Smooth muscle cell (in vitro differentiated cells): ENCODE data around the gene GRM6. TPM values are rescaled to one million over a fixed set of nuclear protein-coding genes. Genes with fewer than 3 reads are reported as not detected.

Source experiments
- DNase-seq: peaks from one replicate; lab custom pipeline; 2025; ENCODE audit not compliant: unreplicated experiment; lab: John Stamatoyannopoulos, UW
- H2AFZ ChIP-seq: fragments of 200-600 bp; sonication (generic); 2 replicates; pipeline ENCODE4 v1.6.0; 2016; ENCODE audit warnings: antibody characterized with exemption, low read depth, mild to moderate bottlenecking
- H3F3A ChIP-seq: fragments of 200-600 bp; sonication (generic); 2 replicates; pipeline ENCODE4 v1.6.0; 2017; ENCODE audit warnings: antibody characterized with exemption, low read depth
- H3K27ac ChIP-seq: fragments of 200-600 bp; sonication (generic); 2 replicates; pipeline ENCODE4 v1.5.1; 2016; ENCODE audit warnings: low read depth, mild to moderate bottlenecking
- H3K27me3 ChIP-seq: fragments of 200-600 bp; sonication (generic); 2 replicates; pipeline ENCODE4 v1.6.1; 2016; ENCODE audit warnings: low read depth, mild to moderate bottlenecking
- H3K36me3 ChIP-seq: fragments of 200-600 bp; sonication (generic); 2 replicates; pipeline ENCODE4 v1.5.1; 2016; ENCODE audit warnings: low read depth
- H3K4me1 ChIP-seq: fragments of 200-600 bp; sonication (generic); 2 replicates; pipeline ENCODE4 v1.5.1; 2016; ENCODE audit warnings: low read depth
- H3K4me2 ChIP-seq: fragments of 200-600 bp; sonication (generic); 2 replicates; pipeline ENCODE4 v1.6.0; 2016; ENCODE audit warnings: mild to moderate bottlenecking
- H3K4me3 ChIP-seq: fragments of 200-600 bp; sonication (generic); 2 replicates; pipeline ENCODE4 v1.5.1; 2016; ENCODE audit warnings: mild to moderate bottlenecking
- H3K79me2 ChIP-seq: fragments of 200-600 bp; sonication (generic); 2 replicates; pipeline ENCODE4 v1.6.0; 2016; ENCODE audit warnings: low read depth, mild to moderate bottlenecking
- H3K9ac ChIP-seq: fragments of 200-600 bp; sonication (generic); 2 replicates; pipeline ENCODE4 v1.6.0; 2016; ENCODE audit warnings: low read depth
- H3K9me3 ChIP-seq: fragments of 200-600 bp; sonication (generic); replicated peaks from 2 replicates; pipeline ENCODE4 v1.5.1; 2016; ENCODE audit warnings: low read depth
- H4K20me1 ChIP-seq: fragments of 200-600 bp; sonication (generic); 2 replicates; pipeline ENCODE4 v1.6.0; 2016; ENCODE audit warnings: low read depth
- WGBS: methylation state at CpG from one replicate; pipeline ENCODE4 v1.1.7; 2016; ENCODE audit warnings: low lambda C conversion rate; 5-methylcytosine and 5-hydroxymethylcytosine counted together
- polyA plus RNA-seq: library from polyadenylated mRNA; unstranded; fragments of >200 nt; fragmentation: Nextera tagmentation; extraction: Ambion mirVana; gene quantifications from 2 replicates; pipeline ENCODE4 v1.2.1, GENCODE V29; 2016
- total RNA-seq: library from RNA; depleted of rRNA; stranded (reverse); fragments of >200 nt; gene quantifications from 2 replicates; pipeline ENCODE4 v1.2.3, GENCODE V29; 2014
- TF ChIP-seq, protein P1 (sequence below): fragments of 200-600 bp; sonication (generic); IDR thresholded peaks from 2 replicates; pipeline ENCODE4 v1.5.1; 2017; ENCODE audit warnings: borderline replicate concordance, mild to moderate bottlenecking, antibody characterized with exemption; ENCODE audit not compliant: insufficient read depth, poor library complexity, severe bottlenecking

Gene GRM6
- total and polyA plus RNA-seq, 2 experiments from 2014 or later = not detected

DNA sequence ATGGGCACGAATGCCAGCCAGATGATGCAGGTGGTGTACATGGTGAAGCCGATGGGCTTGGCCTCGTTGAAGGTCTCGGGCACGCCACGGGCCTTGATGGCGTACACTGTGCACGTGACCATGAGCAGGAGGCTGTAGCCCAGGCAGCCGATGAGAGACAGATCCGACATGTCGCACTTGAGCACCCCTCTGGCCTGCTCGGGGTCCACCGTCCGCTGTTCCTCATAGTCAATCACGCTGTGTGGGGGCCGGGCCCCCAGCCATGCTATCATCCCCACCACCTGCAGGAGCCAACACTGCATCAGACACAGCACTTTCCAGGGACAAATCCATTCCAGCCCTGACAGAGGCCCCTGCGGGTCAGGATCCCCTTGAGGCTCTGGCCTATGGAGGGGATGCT is 12.2 kb downstream of the GRM6 start:
- Histone ChIP-seq H3F3A (no peaks in the 10 kb centered on the region), H3K4me3 (no peak overlapping the region), H3K79me2 (no peaks in the 10 kb centered on the region), H3K36me3 (no peaks in the 10 kb centered on the region), H3K9ac (no peak overlapping the region), H4K20me1 (no peaks in the 10 kb centered on the region), H3K27ac (no peak overlapping the region), H3K4me1 (no peaks in the 10 kb centered on the region), H2AFZ (no peak overlapping the region), H3K4me2 (no peak overlapping the region), H3K27me3 (no peaks in the 10 kb centered on the region), H3K9me3 (peaks cover 6% of the 10 kb centered on the region)
- DNase-seq = no peak
- 89% methylated on average over 17 of the region's 17 CpGs for WGBS
- TF ChIP-seq, protein P1, sequence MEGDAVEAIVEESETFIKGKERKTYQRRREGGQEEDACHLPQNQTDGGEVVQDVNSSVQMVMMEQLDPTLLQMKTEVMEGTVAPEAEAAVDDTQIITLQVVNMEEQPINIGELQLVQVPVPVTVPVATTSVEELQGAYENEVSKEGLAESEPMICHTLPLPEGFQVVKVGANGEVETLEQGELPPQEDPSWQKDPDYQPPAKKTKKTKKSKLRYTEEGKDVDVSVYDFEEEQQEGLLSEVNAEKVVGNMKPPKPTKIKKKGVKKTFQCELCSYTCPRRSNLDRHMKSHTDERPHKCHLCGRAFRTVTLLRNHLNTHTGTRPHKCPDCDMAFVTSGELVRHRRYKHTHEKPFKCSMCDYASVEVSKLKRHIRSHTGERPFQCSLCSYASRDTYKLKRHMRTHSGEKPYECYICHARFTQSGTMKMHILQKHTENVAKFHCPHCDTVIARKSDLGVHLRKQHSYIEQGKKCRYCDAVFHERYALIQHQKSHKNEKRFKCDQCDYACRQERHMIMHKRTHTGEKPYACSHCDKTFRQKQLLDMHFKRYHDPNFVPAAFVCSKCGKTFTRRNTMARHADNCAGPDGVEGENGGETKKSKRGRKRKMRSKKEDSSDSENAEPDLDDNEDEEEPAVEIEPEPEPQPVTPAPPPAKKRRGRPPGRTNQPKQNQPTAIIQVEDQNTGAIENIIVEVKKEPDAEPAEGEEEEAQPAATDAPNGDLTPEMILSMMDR = no peak

DNA sequence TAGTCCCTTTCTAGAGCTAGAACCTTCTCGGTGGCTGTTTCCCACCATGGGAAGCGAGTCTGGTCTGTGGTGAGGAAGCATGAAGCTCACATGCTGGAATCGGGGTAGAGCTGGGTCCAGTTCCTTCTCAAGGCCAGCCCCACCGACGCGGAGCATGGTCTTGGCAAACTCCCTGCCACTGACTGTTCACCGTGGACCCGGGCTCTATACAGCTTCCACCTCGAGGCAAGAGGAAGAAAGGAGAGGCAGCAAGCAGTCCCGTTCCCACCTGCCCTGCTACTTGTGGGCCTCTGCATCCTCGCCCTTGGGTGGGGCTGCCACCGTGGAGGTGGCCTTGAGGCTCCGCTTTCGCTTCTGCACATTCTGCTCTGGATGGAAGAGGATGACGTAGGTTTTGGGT is 13.7 kb downstream of the GRM6 start:
- no peak overlapping the region for H3K4me2 ChIP-seq
- H3K27me3 ChIP-seq = no peaks in the 10 kb centered on the region
- DNase-seq = no peak
- H3K27ac ChIP-seq = no peak overlapping the region
- no peaks in the 10 kb centered on the region for H4K20me1 ChIP-seq
- H3K9ac ChIP-seq = no peak overlapping the region
- 87% methylated on average over 15 of the region's 15 CpGs for WGBS
- H3K4me3 ChIP-seq = no peak overlapping the region
- no peak overlapping the region for H2AFZ ChIP-seq
- peaks cover 12% of the 10 kb centered on the region for H3K9me3 ChIP-seq
- no peaks in the 10 kb centered on the region for H3K79me2 ChIP-seq
- no peaks in the 10 kb centered on the region for H3F3A ChIP-seq
- H3K36me3 ChIP-seq = no peaks in the 10 kb centered on the region
- TF ChIP-seq, protein P1 = no peak
- H3K4me1 ChIP-seq = no peaks in the 10 kb centered on the region

DNA sequence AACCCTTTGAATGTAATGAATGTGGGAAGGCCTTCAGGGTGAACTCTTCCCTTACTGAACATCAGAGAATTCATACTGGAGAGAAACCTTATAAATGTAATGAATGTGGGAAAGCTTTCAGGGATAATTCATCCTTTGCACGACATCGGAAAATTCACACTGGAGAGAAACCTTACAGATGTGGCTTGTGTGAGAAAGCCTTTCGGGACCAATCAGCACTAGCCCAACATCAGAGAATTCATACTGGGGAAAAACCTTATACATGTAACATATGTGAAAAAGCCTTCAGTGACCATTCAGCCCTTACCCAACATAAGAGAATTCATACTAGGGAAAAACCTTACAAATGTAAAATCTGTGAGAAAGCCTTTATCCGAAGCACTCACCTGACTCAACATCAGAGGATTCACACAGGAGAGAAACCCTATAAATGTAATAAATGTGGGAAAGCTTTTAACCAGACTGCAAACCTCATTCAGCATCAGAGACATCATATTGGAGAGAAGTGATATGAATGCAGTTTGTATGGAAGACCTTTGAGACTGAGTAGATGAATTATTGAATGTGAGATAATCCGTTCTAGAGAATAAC is 29.6 kb downstream of the GRM6 start:
- H2AFZ ChIP-seq = no peak overlapping the region
- H3K27ac ChIP-seq = no peak overlapping the region

DNA sequence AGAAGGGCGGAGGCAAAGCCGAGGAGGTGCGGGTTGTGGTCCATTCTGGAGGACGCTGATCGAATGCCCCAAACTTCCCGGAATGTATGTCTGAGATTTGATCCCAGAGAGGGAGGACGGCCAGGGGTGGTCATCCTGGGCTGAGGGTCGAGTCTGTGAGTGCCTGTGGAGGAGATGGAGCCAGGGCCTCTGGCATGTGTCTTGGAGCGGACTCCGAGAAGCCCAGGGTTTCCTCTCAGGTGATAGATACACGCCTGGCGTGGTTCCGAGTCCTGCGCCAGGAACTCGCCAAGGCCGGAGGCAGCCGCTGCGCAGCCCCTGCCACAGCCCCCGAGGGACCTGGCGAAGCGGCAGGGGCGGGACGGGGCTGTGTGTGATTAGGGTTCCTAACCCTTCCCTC is 53.8 kb downstream of the GRM6 start:
- no peak overlapping the region for H3K4me2 ChIP-seq
- no peak for DNase-seq
- H3K9ac ChIP-seq = no peak overlapping the region
- no peak overlapping the region for H3K27ac ChIP-seq
- TF ChIP-seq, protein P1 = no peak
- no peaks in the 10 kb centered on the region for H3F3A ChIP-seq
- H3K79me2 ChIP-seq = no peaks in the 10 kb centered on the region
- H3K9me3 ChIP-seq = peaks cover 9% of the 10 kb centered on the region
- no peaks in the 10 kb centered on the region for H3K36me3 ChIP-seq
- WGBS = 99% methylated on average over 22 of the region's 23 CpGs
- no peak overlapping the region for H2AFZ ChIP-seq
- no peaks in the 10 kb centered on the region for H3K4me1 ChIP-seq
- H3K27me3 ChIP-seq = no peaks in the 10 kb centered on the region
- H4K20me1 ChIP-seq = no peaks in the 10 kb centered on the region
- H3K4me3 ChIP-seq = no peak overlapping the region

More for the DNA sequence above, 29.6 kb downstream of the GRM6 start:
- Histone ChIP-seq H3K4me2 (no peak overlapping the region), H4K20me1 (no peaks in the 10 kb centered on the region), H3K4me1 (no peaks in the 10 kb centered on the region), H3K79me2 (no peaks in the 10 kb centered on the region), H3K9me3 (peaks cover 16% of the 10 kb centered on the region), H3F3A (no peaks in the 10 kb centered on the region), H3K36me3 (no peaks in the 10 kb centered on the region), H3K27me3 (no peaks in the 10 kb centered on the region), H3K9ac (no peak overlapping the region), H3K4me3 (no peak overlapping the region)
- DNase-seq = no peak
- WGBS = 92% methylated on average over 5 of the region's 5 CpGs
- TF ChIP-seq, protein P1 = no peak
